CD1c-positive myeloid dendritic cell (primary cell): ENCODE results near the gene CFTR.

Source experiments
- DNase-seq: peaks from one replicate; pipeline ENCODE4 v3.0.0-alpha.2; 2016; ENCODE audit errors: extremely low spot score

CFTR gene

GRCh38 chr7:117648203-117648866 is 168.5 kb downstream of the CFTR start:
- DNase-seq = no peak

GRCh38 chr7:117652943-117653680 is 173.3 kb downstream of the CFTR start:
- DNase-seq = no peak

- DNase-seq = no peak
Measured at GRCh38 chr7:117654780-117655179, 175.0 kb downstream of the CFTR start.

GRCh38 chr7:117656806-117657205 is 177.0 kb downstream of the CFTR start:
- DNase-seq = no peak

- no peak for DNase-seq
Measured at GRCh38 chr7:117659531-117660011, 179.7 kb downstream of the CFTR start.

GRCh38 chr7:117661328-117661727 is 181.5 kb downstream of the CFTR start:
- DNase-seq = no peak

GRCh38 chr7:117664047-117664446 is 184.2 kb downstream of the CFTR start:
- no peak for DNase-seq

GRCh38 chr7:117665368-117665767 is 185.5 kb downstream of the CFTR start:
- DNase-seq = no peak

GRCh38 chr7:117666031-117666430 is 186.2 kb downstream of the CFTR start:
- DNase-seq = no peak

GRCh38 chr7:117666689-117667088 is 186.9 kb downstream of the CFTR start:
- DNase-seq = no peak

- DNase-seq = no peak
Measured at GRCh38 chr7:117667456-117667855, 187.6 kb downstream of the CFTR start.

- DNase-seq = no peak
Measured at GRCh38 chr7:117669818-117670217, 190.0 kb downstream of the CFTR start.

GRCh38 chr7:117672453-117672852 is 192.6 kb downstream of the CFTR start:
- no peak for DNase-seq

GRCh38 chr7:117673367-117673766 is 193.5 kb downstream of the CFTR start:
- no peak for DNase-seq

GRCh38 chr7:117673839-117674238 is 194.0 kb downstream of the CFTR start:
- no peak for DNase-seq

GRCh38 chr7:117674617-117675016 is 194.8 kb downstream of the CFTR start:
- no peak for DNase-seq

GRCh38 chr7:117675497-117676435 is 195.9 kb downstream of the CFTR start:
- no peak for DNase-seq

GRCh38 chr7:117679120-117679519 is 199.3 kb downstream of the CFTR start:
- DNase-seq = no peak

GRCh38 chr7:117682681-117683385 is 203.0 kb downstream of the CFTR start:
- no peak for DNase-seq

- no peak for DNase-seq
Measured at GRCh38 chr7:117683430-117684175, 203.8 kb downstream of the CFTR start.

- DNase-seq = no peak
Measured at GRCh38 chr7:117685795-117686194, 206.0 kb downstream of the CFTR start.
